ENCODE measurements around the gene UFC1. TPM values are rescaled to one million over a fixed set of nuclear protein-coding genes. Genes with fewer than 3 reads are reported as not detected.
A peak's percentile ranks its signal among the peaks of the same experiment; 100 is the strongest.

UFC1 gene
- total and polyA plus RNA-seq, 2 of the 13 experiments (the other 11 are each of a cell fraction or from before 2014, with no cell fraction given) = 72.8 to 85.2 TPM

DNA sequence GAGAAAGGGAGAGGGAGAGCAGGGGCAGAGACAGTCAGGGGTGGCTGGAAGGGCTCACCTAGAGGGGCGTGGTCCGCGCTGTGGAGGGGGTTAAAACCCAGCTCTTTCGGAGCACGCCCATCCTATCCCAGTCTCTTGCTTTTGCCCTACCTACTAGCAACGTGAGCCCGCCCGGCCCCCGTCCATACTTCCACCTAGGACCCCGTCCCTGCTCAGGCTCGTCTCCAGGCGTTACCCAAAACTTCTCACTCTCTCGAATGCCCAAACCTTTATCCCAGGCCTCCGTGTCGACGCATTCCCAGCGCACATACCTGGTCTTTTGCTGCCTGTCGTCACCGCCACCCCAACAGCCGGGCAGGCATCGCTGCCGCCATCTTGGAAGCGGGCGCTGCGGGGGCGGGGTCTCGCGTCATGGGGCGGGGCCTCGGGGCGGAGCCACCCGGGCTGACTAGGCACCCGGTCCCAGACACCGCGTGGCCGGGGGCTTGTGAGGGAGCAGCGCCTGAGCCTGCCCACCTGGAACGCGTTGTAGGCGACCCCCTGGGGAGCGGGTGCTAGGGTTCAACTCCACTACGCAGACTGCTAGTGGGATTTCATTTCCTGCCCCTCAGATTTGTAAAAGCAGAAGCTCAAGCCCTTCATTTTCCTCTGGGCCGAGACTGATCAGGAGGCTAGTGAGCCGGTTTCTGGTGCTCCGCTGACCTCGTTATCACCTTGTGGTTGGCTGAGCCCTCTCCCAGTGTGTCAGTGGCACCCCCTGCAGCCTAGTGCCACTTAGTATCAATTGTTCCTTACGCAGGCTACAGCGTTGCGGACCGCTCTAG, 23.5 kb downstream of the UFC1 start, which contains the start of gene B4GALT3 (continued):
- TF ChIP-seq U2AF1 (optimal IDR thresholded peaks at IDR 0.05; ENCODE audit: low read depth, low read length) (peak; percentile 64), MED13 (CRISPR knock-in tag; IDR thresholded peaks at IDR 0.05) (0 out of 2 replicates have a peak, but pooled peaks have one; percentile 16), HNF4G (IDR thresholded peaks at IDR 0.05; ENCODE audit: borderline replicate concordance, low read depth, low read length) (no peak), HNF4G (CRISPR knock-in tag; IDR thresholded peaks at IDR 0.05; ENCODE audit: borderline replicate concordance, low read depth) (no peak), ZC3H4 (CRISPR knock-in tag; IDR thresholded peaks at IDR 0.05; ENCODE audit: borderline replicate concordance) (peak; percentile 69; the same call in 1 of the 2 replicates), BRD4 (CRISPR knock-in tag; IDR thresholded peaks at IDR 0.05) (peak; percentile 67; the same call in 1 of the 2 replicates), GABPA (IDR thresholded peaks at IDR 0.05; ENCODE audit: low read depth, low read length) (no peak), GABPA (CRISPR knock-in tag; IDR thresholded peaks at IDR 0.05; ENCODE audit: low read depth) (peak; percentile 54; the same call in 1 of the 2 replicates), ZFP36 (IDR thresholded peaks at IDR 0.05; ENCODE audit: borderline replicate concordance, low read depth, low read length, partially characterized antibody) (no peak), ARNTL (CRISPR knock-in tag; IDR thresholded peaks at IDR 0.05) (peak; percentile 66), ZNF335 (CRISPR knock-in tag; IDR thresholded peaks at IDR 0.05) (peak; percentile 86; the same call in 1 of the 2 replicates), ZNF709 (CRISPR knock-in tag; IDR thresholded peaks at IDR 0.05) (peak; percentile 83), MBNL3 (CRISPR knock-in tag; conservative IDR thresholded peaks at IDR 0.05) (no peak), TAF1 (CRISPR knock-in tag; IDR thresholded peaks at IDR 0.05) (peak; percentile 93), ZBTB42 (CRISPR knock-in tag; IDR thresholded peaks at IDR 0.05) (no peak; the same call in 1 of the 2 replicates), ZFP41 (CRISPR knock-in tag; IDR thresholded peaks at IDR 0.05; ENCODE audit: borderline replicate concordance) (no peak), SIX1 (CRISPR knock-in tag; IDR thresholded peaks at IDR 0.05; ENCODE audit: borderline replicate concordance) (peak; percentile 35; the same call in 1 of the 2 replicates)
- TF ChIP-seq, protein P1, sequence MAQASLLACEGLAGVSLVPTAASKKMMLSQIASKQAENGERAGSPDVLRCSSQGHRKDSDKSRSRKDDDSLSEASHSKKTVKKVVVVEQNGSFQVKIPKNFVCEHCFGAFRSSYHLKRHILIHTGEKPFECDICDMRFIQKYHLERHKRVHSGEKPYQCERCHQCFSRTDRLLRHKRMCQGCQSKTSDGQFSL (CRISPR knock-in tag; IDR thresholded peaks at IDR 0.05) = no peak
- TF ChIP-seq, protein P2, sequence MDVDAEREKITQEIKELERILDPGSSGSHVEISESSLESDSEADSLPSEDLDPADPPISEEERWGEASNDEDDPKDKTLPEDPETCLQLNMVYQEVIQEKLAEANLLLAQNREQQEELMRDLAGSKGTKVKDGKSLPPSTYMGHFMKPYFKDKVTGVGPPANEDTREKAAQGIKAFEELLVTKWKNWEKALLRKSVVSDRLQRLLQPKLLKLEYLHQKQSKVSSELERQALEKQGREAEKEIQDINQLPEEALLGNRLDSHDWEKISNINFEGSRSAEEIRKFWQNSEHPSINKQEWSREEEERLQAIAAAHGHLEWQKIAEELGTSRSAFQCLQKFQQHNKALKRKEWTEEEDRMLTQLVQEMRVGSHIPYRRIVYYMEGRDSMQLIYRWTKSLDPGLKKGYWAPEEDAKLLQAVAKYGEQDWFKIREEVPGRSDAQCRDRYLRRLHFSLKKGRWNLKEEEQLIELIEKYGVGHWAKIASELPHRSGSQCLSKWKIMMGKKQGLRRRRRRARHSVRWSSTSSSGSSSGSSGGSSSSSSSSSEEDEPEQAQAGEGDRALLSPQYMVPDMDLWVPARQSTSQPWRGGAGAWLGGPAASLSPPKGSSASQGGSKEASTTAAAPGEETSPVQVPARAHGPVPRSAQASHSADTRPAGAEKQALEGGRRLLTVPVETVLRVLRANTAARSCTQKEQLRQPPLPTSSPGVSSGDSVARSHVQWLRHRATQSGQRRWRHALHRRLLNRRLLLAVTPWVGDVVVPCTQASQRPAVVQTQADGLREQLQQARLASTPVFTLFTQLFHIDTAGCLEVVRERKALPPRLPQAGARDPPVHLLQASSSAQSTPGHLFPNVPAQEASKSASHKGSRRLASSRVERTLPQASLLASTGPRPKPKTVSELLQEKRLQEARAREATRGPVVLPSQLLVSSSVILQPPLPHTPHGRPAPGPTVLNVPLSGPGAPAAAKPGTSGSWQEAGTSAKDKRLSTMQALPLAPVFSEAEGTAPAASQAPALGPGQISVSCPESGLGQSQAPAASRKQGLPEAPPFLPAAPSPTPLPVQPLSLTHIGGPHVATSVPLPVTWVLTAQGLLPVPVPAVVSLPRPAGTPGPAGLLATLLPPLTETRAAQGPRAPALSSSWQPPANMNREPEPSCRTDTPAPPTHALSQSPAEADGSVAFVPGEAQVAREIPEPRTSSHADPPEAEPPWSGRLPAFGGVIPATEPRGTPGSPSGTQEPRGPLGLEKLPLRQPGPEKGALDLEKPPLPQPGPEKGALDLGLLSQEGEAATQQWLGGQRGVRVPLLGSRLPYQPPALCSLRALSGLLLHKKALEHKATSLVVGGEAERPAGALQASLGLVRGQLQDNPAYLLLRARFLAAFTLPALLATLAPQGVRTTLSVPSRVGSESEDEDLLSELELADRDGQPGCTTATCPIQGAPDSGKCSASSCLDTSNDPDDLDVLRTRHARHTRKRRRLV (CRISPR knock-in tag; IDR thresholded peaks at IDR 0.05) = peak; percentile 85; the same call in 1 of the 2 replicates
- TF ChIP-seq, protein P3, sequence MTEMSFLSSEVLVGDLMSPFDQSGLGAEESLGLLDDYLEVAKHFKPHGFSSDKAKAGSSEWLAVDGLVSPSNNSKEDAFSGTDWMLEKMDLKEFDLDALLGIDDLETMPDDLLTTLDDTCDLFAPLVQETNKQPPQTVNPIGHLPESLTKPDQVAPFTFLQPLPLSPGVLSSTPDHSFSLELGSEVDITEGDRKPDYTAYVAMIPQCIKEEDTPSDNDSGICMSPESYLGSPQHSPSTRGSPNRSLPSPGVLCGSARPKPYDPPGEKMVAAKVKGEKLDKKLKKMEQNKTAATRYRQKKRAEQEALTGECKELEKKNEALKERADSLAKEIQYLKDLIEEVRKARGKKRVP (CRISPR knock-in tag; IDR thresholded peaks at IDR 0.05) = peak in 1 of 2 experiments; percentile 68; a peak in 2 of 4 replicates
- TF ChIP-seq, protein P4, sequence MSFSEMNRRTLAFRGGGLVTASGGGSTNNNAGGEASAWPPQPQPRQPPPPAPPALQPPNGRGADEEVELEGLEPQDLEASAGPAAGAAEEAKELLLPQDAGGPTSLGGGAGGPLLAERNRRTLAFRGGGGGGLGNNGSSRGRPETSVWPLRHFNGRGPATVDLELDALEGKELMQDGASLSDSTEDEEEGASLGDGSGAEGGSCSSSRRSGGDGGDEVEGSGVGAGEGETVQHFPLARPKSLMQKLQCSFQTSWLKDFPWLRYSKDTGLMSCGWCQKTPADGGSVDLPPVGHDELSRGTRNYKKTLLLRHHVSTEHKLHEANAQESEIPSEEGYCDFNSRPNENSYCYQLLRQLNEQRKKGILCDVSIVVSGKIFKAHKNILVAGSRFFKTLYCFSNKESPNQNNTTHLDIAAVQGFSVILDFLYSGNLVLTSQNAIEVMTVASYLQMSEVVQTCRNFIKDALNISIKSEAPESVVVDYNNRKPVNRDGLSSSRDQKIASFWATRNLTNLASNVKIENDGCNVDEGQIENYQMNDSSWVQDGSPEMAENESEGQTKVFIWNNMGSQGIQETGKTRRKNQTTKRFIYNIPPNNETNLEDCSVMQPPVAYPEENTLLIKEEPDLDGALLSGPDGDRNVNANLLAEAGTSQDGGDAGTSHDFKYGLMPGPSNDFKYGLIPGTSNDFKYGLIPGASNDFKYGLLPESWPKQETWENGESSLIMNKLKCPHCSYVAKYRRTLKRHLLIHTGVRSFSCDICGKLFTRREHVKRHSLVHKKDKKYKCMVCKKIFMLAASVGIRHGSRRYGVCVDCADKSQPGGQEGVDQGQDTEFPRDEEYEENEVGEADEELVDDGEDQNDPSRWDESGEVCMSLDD (CRISPR knock-in tag; IDR thresholded peaks at IDR 0.05; ENCODE audit: borderline replicate concordance) = no peak

Data from HepG2 (cell line).